SJCRH30 (cell line): ENCODE data around the gene HOXC13. TPM values are rescaled to one million over a fixed set of nuclear protein-coding genes. Genes with fewer than 3 reads are reported as not detected.

ENCODE experiments used
- DNase-seq, 2 experiments: peaks; one replicate each; pipeline ENCODE4 v3.0.0-alpha.2; 2015 to 2020
- H3K27ac ChIP-seq: fragments of 250-450 bp; sonication (Bioruptor Pico); 2 replicates; pipeline ENCODE4 v1.5.1; 2020; ENCODE audit warnings: mild to moderate bottlenecking, moderate library complexity
- H3K27me3 ChIP-seq: fragments of 250-450 bp; sonication (Bioruptor Pico); 2 replicates; pipeline ENCODE4 v1.5.1; 2020; ENCODE audit warnings: mild to moderate bottlenecking, moderate library complexity
- H3K36me3 ChIP-seq: fragments of 250-450 bp; sonication (Bioruptor Pico); 2 replicates; pipeline ENCODE4 v1.5.1; 2020; ENCODE audit warnings: mild to moderate bottlenecking, moderate library complexity
- H3K4me1 ChIP-seq: fragments of 250-450 bp; sonication (Bioruptor Pico); 2 replicates; pipeline ENCODE4 v1.5.1; 2020; ENCODE audit warnings: mild to moderate bottlenecking, moderate library complexity
- H3K4me3 ChIP-seq: fragments of 250-450 bp; sonication (Bioruptor Pico); 2 replicates; pipeline ENCODE4 v1.5.1; 2020; ENCODE audit warnings: mild to moderate bottlenecking, moderate library complexity
- H3K9me3 ChIP-seq: fragments of 250-450 bp; sonication (Bioruptor Pico); replicated peaks from 2 replicates; pipeline ENCODE4 v1.5.1; 2020; ENCODE audit warnings: mild to moderate bottlenecking, moderate library complexity
- total RNA-seq: library from RNA; depleted of rRNA; stranded (reverse); fragments of >200 nt; shearing (Covaris generic); gene quantifications from 2 replicates; pipeline ENCODE4 v1.2.3, GENCODE V29; 2014

HOXC13 gene
- total RNA-seq, 1 experiment from 2014 or later, result 2.4 TPM

DNA sequence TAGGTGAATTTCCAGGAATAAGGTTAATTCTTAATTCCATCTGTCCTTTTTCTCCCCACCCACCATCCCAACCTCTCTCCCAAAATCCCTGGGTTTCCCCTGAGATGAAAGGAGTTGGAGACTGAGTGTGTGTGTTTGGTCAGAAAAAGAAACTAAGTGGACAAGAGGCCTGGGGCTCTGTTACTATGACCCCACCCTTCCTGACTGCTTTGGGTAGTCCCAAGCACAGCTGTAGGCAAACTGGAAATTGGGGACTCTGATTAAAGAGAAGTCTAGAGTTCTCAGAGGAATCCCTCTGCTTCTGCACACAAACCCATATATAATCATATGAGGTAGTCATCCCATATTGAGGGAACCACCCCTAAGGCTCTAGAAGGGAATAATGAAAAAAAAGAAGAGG, 9.1 kb downstream of the HOXC13 start:
- Histone ChIP-seq H3K27ac (no peak overlapping the region), H3K36me3 (no peaks in the 10 kb centered on the region), H3K4me3 (no peak overlapping the region), H3K4me1 (no peaks in the 10 kb centered on the region), H3K9me3 (no peaks in the 10 kb centered on the region), H3K27me3 (peaks cover 6% of the 10 kb centered on the region)
- DNase-seq, result no peak

DNA sequence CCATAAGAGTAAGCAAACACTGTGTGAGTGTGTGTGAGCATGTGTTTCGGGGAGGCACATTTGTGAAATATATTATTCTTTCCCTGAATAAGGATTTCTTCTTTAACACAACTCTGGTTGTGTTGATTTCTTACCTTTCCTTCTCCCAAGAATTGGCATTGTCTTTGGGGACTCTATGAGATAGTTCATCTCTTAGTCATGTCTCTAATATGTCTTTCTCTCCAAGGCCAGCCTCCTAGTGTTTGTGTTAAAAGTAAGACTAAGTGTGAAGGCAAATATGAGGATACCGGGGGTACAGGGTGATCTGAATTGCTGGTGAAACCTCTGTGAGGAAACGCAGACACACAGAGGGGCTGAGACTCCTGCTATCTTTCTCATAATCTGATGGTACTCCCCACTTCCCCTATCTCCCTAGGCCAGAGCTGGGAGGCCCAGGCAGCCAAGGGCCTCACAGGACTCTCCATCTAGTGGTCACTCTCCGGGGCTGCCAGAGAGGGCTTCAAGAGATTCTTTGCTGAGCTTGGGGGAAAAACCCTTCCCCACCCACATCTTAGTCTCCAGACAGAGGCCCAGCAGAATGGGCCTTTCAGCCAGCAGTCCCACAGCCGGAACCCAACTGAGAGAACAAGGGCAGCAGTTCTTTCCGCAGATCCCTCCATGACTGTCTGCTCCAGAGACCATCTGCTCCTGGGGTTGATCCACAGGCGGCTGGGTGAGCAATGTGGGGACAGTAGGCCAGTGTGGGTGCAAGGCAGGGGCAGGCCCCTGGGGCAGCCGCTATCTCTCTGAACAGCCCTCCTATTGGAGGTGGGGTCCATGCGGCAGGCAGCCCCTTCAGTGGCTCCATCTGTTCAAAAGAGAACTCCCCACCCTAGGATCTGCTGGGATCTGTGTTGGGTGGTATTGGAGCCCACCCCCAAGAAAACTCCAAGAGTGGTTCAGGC, 10.3 kb downstream of the HOXC13 start:
- Histone ChIP-seq H3K36me3 (no peaks in the 10 kb centered on the region), H3K27me3 (peaks cover 12% of the 10 kb centered on the region), H3K9me3 (no peaks in the 10 kb centered on the region), H3K27ac (no peak overlapping the region), H3K4me1 (no peaks in the 10 kb centered on the region), H3K4me3 (no peak overlapping the region)
- no peak for DNase-seq

DNA sequence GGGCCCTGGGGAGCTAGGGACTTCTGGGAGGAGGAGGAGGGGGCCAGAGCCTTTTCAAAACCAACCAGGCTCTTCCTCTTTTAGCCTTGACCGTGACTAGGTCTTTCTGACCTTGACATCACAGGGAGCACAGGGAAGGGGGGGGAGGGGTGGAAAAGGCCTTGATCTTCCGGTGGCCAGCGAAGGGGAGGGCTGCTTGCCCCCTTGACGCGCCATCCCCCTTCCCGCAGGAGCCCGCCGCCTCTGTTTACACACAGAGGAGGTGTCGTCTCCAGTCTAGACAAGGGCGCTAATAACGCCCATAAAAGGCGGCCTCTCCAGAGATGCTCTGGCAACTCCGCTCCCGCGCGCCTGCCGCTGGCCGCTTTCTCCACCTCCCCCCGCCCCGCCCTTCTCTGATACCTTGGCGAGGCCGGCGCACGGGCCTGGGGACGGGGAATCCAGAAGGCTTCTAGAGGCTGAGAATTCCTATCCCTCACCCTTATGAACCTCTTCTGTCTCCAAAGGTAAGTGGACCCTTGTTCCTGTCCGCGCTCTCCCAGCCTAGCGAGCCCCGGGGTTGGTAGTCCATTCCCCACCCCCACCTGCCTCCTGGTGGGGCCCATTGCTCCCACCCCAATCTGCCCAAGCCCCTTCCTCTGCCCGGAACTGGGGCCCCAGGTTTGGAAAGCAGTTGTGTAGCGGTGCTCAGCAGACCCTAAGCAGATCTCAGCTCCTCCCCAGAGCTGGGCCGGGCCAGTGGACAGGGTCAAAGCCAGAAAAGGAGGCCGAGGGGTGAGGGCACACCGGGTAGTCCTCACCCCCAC, 11.2 kb downstream of the HOXC13 start:
- Histone ChIP-seq H3K9me3 (no peaks in the 10 kb centered on the region), H3K27me3 (peaks cover 12% of the 10 kb centered on the region), H3K36me3 (no peaks in the 10 kb centered on the region), H3K27ac (no peak overlapping the region), H3K4me3 (no peak overlapping the region), H3K4me1 (no peaks in the 10 kb centered on the region)
- no peak for DNase-seq

GRCh38 chr12:53950437-53950773, 11.8 kb downstream of the HOXC13 start:
- Histone ChIP-seq H3K36me3 (no peaks in the 10 kb centered on the region), H3K4me1 (no peaks in the 10 kb centered on the region), H3K4me3 (no peak overlapping the region), H3K27me3 (peaks cover 12% of the 10 kb centered on the region), H3K27ac (no peak overlapping the region), H3K9me3 (no peaks in the 10 kb centered on the region)
- no peak for DNase-seq

DNA sequence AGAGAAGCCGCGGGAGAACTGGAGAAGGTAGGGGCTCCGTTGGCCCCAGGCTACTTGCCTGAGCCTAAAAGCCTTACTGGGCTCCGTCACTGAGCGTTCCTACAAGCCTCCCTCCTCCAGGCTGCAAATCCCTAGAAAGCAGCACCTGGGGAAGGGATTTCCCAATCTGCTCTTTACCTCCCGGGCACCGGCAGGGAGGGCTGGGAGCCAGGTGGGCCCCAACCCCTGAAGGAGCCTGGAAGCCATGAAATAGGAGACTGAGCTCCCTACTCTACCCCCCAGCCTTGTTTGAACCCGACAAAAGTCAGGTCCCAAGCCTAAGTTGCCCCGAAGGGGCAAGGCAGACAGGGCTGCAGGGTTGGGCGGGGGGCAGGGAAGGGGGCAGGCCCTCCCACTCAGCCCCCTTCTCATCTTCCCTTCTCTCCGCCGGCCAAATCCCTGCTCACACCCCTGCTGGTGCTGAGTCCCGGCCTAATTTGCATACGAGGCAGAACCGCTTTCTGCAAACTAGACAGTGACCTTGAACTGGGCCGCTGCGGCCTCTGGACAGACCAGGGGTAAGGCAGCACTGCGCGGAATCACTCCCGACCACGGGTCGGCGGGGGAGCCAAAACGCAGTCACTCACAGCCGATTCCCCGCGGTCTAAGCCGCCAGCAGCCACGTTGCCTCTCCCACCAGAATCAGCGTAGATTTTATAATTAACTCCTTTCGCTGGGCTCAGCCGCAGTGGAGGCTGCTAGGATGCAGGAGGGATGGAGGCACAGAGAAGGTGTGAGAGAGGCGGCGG, 12.4 kb downstream of the HOXC13 start:
- no peaks in the 10 kb centered on the region for H3K4me1 ChIP-seq
- no peak overlapping the region for H3K4me3 ChIP-seq
- no peak overlapping the region for H3K27ac ChIP-seq
- no peaks in the 10 kb centered on the region for H3K36me3 ChIP-seq
- no peaks in the 10 kb centered on the region for H3K9me3 ChIP-seq
- H3K27me3 ChIP-seq, result peaks cover 12% of the 10 kb centered on the region
- DNase-seq, result no peak

GRCh38 chr12:53951577-53952334, 13.1 kb downstream of the HOXC13 start:
- Histone ChIP-seq H3K4me3 (no peak overlapping the region), H3K9me3 (no peaks in the 10 kb centered on the region), H3K4me1 (no peaks in the 10 kb centered on the region), H3K36me3 (no peaks in the 10 kb centered on the region), H3K27ac (no peak overlapping the region), H3K27me3 (peaks cover 12% of the 10 kb centered on the region)
- DNase-seq, result no peak

GRCh38 chr12:53952335-53952694, 13.7 kb downstream of the HOXC13 start:
- no peaks in the 10 kb centered on the region for H3K4me1 ChIP-seq
- no peaks in the 10 kb centered on the region for H3K9me3 ChIP-seq
- no peaks in the 10 kb centered on the region for H3K36me3 ChIP-seq
- no peak for DNase-seq
- peaks cover 12% of the 10 kb centered on the region for H3K27me3 ChIP-seq
- H3K27ac ChIP-seq, result no peak overlapping the region
- H3K4me3 ChIP-seq, result no peak overlapping the region

GRCh38 chr12:53952871-53953734, 14.5 kb downstream of the HOXC13 start:
- no peaks in the 10 kb centered on the region for H3K36me3 ChIP-seq
- H3K4me3 ChIP-seq, result no peak overlapping the region
- H3K27me3 ChIP-seq, result peaks cover 12% of the 10 kb centered on the region
- no peaks in the 10 kb centered on the region for H3K4me1 ChIP-seq
- no peaks in the 10 kb centered on the region for H3K9me3 ChIP-seq
- H3K27ac ChIP-seq, result no peak overlapping the region
- no peak for DNase-seq

DNA sequence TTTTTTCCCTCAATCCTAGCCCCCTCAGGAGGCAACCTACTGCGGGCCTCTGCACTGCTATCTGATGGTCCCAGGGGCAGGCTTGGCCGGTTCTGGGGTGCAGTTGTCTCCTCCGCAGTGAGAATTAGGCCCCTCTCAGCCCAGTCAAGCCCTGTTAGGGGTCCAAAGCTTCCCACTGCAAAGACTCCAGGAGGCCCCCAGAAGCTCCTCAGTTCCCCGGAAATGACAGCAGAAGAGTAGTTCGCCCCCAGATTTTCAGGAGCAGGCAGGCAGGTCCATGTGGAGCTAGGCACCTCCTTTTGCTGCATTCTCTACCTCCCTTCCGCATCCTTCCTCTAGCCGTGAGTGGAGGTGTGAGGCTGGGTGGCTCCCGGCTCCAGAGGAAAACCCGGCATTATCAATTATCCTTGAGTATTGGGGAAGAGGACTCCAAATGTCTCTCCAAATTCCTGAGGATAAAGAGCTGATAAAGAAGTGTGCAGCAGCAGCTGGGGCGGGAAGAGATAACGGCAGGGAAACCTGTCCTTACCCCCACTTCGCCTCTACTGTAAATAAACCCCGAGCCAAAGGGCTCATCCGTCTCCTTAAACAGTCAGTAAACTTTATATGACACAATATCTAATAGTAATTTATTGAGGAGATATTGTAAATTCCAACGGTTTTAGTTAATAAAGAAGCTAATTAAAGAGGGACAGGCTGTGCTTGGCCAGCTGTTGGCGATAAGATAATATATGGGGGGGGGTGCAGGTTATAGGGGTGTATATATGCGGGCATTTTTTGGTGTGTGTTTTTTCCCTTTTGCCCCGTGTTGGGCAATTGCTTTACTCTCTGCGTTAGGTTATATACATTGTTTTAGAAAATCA, 15.4 kb downstream of the HOXC13 start:
- Histone ChIP-seq H3K27me3 (peaks cover 12% of the 10 kb centered on the region), H3K4me1 (no peaks in the 10 kb centered on the region), H3K9me3 (no peaks in the 10 kb centered on the region), H3K27ac (no peak overlapping the region), H3K36me3 (no peaks in the 10 kb centered on the region), H3K4me3 (no peak overlapping the region)
- DNase-seq, result no peak

DNA sequence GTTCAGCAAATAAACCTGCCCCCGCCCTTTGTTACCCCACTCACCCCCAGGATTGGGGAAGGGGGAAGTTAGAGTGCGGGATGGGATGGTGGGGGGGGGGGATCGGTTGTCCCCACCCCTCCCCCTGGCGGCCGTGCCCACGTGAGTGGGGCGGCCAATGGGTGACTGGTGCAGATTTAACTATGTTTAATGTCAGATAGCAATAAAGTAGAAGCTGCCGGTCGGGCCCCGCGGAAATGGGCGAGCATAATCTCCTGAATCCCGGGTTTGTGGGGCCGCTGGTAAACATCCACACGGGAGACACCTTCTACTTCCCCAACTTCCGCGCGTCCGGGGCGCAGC, 16.0 kb downstream of the HOXC13 start, which contains the start of gene HOXC12:
Gene HOXC12, plus strand, starts transcription at position 210 of the 342 bp plus-strand sequence. Its CDS starts 27 bp downstream, at position 237.
- no peak for DNase-seq
- H3K27ac ChIP-seq, result no peak within 1 kb of the TSS
- no peak within 1 kb of the TSS for H3K4me3 ChIP-seq

GRCh38 chr12:53955036-53955775, 16.6 kb downstream of the HOXC13 start:
- Histone ChIP-seq H3K27me3 (peaks cover 12% of the 10 kb centered on the region), H3K27ac (no peak overlapping the region), H3K4me3 (no peak overlapping the region), H3K4me1 (no peaks in the 10 kb centered on the region), H3K36me3 (no peaks in the 10 kb centered on the region), H3K9me3 (no peaks in the 10 kb centered on the region)
- no peak for DNase-seq

More for the DNA sequence above, 16.0 kb downstream of the HOXC13 start, which contains the start of gene HOXC12:
- Histone ChIP-seq H3K36me3 (no peaks in the 10 kb centered on the region), H3K4me1 (no peaks in the 10 kb centered on the region), H3K27me3 (peaks cover 12% of the 10 kb centered on the region), H3K9me3 (no peaks in the 10 kb centered on the region)

GRCh38 chr12:53955776-53956250, 17.2 kb downstream of the HOXC13 start:
- H3K27me3 ChIP-seq, result peaks cover 10% of the 10 kb centered on the region
- no peaks in the 10 kb centered on the region for H3K36me3 ChIP-seq
- H3K27ac ChIP-seq, result no peak overlapping the region
- no peak for DNase-seq
- H3K4me3 ChIP-seq, result no peak overlapping the region
- H3K4me1 ChIP-seq, result no peaks in the 10 kb centered on the region
- no peaks in the 10 kb centered on the region for H3K9me3 ChIP-seq
